RWPE1 (cell line): ENCODE data around the gene CCDC24.

ENCODE experiments used
- CTCF ChIA-PET: fragments of 350-600 bp; sonication (Branson Sonifier 250); formaldehyde crosslinking; extraction: SDS; loops from one replicate; lab custom pipeline; 2021; lab: Yijun Ruan, JAX
- POLR2A ChIA-PET: fragments of 400-600 bp; formaldehyde crosslinking; extraction: SDS; loops from one replicate; lab custom pipeline; 2020; ENCODE audit warnings: antibody characterized with exemption; ENCODE audit not compliant: low non-redundant PET; lab: Yijun Ruan, JAX
- DNase-seq: peaks from one replicate; pipeline ENCODE4 v3.0.0; 2012; ENCODE audit warnings: low spot score
- H3K27ac ChIP-seq: fragments of 450-650 bp; 2 replicates; pipeline ENCODE4 v1.5.1; 2017
- CTCF ChIP-seq: fragments of 450-650 bp; conservative IDR thresholded peaks from 2 replicates; pipeline ENCODE4 v1.5.1; 2017; ENCODE audit warnings: low read depth, mild to moderate bottlenecking

CCDC24 gene

GRCh38 chr1:44016890-44017400 lies 25.5 kb downstream of the CCDC24 start:
- CTCF ChIA-PET: no interaction called here
- TF ChIP-seq CTCF: no peak
- POLR2A ChIA-PET: no interaction called here
- no peak overlapping the region for H3K27ac ChIP-seq
- no peak for DNase-seq

- POLR2A ChIA-PET: no interaction called here
- CTCF ChIA-PET: interaction anchor here (0.6 to 1.1 kb wide), 3 partner anchors 14 to 22 kb away, joined by 3 to 11 read pairs (median 4); no protein-coding TSS in a partner anchor
- no peak for TF ChIP-seq CTCF
- H3K27ac ChIP-seq: no peak overlapping the region
- DNase-seq: no peak
These were observed 28.1 kb downstream of the CCDC24 start for GRCh38 chr1:44019466-44019948.

GRCh38 chr1:44020464-44020863 lies 29.1 kb downstream of the CCDC24 start:
- TF ChIP-seq CTCF: no peak
- ChIA-PET CTCF (interaction anchor here (0.6 kb wide), 1 partner anchor 266 kb away, joined by 3 read pairs; no protein-coding TSS in a partner anchor), POLR2A (no interaction called here)
- no peak overlapping the region for H3K27ac ChIP-seq
- no peak for DNase-seq

GRCh38 chr1:44021156-44021555 lies 29.8 kb downstream of the CCDC24 start:
- ChIA-PET POLR2A (no interaction called here), CTCF (no interaction called here)

GRCh38 chr1:44021581-44022321 lies 30.4 kb downstream of the CCDC24 start:
- ChIA-PET CTCF (no interaction called here), POLR2A (no interaction called here)
- no peak for TF ChIP-seq CTCF
- no peak for DNase-seq
- H3K27ac ChIP-seq: peak overlapping the region; percentile 5

More at GRCh38 chr1:44021156-44021555, 29.8 kb downstream of the CCDC24 start:
- no peak for DNase-seq
- H3K27ac ChIP-seq: peak overlapping the region; percentile 5; the same call in 1 of the 2 replicates
- no peak for TF ChIP-seq CTCF

- CTCF ChIA-PET: interaction anchor here (1.3 kb wide), 1 partner anchor 13 kb away, joined by 6 read pairs; no protein-coding TSS in a partner anchor
- TF ChIP-seq CTCF: no peak
- no peak for DNase-seq
- peak overlapping the region; percentile 10; the same call in 1 of the 2 replicates for H3K27ac ChIP-seq
- POLR2A ChIA-PET: no interaction called here
These were observed 32.9 kb downstream of the CCDC24 start for GRCh38 chr1:44024031-44024902.
